ENCODE results near the gene MINDY4. TPM values are rescaled to one million over a fixed set of nuclear protein-coding genes. Genes with fewer than 3 reads are reported as not detected.

The MINDY4 gene
- total and polyA plus RNA-seq, 2 of the 4 experiments (the other 2 are of a cell fraction), result 1.8 to 3.6 TPM

DNA sequence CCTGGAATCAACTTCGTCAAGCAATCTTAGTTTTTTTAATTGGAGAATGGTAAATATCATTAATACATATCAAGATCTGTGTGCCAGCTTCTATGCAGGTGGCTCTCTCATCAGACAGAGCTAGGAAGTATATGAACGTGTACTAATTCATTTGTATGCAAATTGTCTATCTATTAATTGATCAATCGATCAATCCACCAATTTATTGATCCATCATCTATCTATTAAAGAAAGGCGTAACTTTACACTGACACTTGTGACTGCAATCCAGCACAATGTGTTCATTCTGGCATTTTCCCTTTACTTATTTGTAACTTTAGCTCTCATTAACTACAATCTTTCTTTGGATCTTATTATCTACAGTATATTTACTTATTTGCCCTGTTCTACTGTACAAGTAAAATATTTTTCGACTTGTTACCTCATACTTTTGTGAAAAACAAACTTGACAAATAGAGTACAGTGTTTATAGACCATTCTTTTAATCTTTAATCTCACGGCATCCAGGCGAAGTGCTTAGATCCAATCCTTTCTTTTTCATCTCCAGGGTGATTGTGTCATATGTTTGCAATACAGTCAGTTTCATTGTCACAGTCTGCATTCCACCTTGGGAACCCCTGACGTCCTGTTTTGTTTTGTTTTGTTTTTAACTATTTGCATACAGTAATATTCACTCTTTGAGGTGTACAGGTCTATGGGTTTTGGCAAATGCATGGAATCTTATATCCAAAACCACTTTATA, 170.5 kb downstream of the MINDY4 start:
- Histone ChIP-seq H3K9me3 (ENCODE audit: control insufficient read depth, insufficient read depth, low read length) (no peaks in the 10 kb centered on the region), H4K5ac (ENCODE audit: low read depth, low read length) (no peak overlapping the region), H3K4me2 (ENCODE audit: low read depth, low read length) (no peak overlapping the region), H4K20me1 (ENCODE audit: insufficient read depth, low read length) (no peaks in the 10 kb centered on the region), H3K23ac (ENCODE audit: low read depth, low read length) (no peak overlapping the region), H3K27ac (ENCODE audit: insufficient read depth, low read length) (no peak overlapping the region), H2AFZ (replicated peaks; ENCODE audit: low read length, poor library complexity) (no peak overlapping the region), H2BK20ac (ENCODE audit: low read depth, low read length) (no peak overlapping the region), H4K8ac (ENCODE audit: low read depth in 2 of 2, low read length in 2 of 2) (no peak overlapping the region), H4K91ac (ENCODE audit: insufficient read depth, low read depth, low read length) (no peak overlapping the region), H2BK15ac (ENCODE audit: low read depth, low read length) (no peak overlapping the region), H3K18ac (ENCODE audit: low read depth, low read length) (no peak overlapping the region), H3K79me1 (ENCODE audit: low read depth in 1 of 2, low read length in 2 of 2) (no peaks in the 10 kb centered on the region), H3K4me1 (ENCODE audit: control insufficient read depth, insufficient read depth, low read length) (no peaks in the 10 kb centered on the region), H3K4ac (ENCODE audit: low read depth, low read length) (no peak overlapping the region), H3K27me3 (ENCODE audit: control insufficient read depth, insufficient read depth, low read length) (peaks cover 17% of the 10 kb centered on the region), H3K4me3 (ENCODE audit: insufficient read depth, low read depth, low read length) (no peak overlapping the region), H2BK5ac (ENCODE audit: low read depth, low read length, poor library complexity, severe bottlenecking) (no peak overlapping the region), H3K56ac (ENCODE audit: extremely low read depth, insufficient read depth, low read length) (no peak overlapping the region), H2AK9ac (replicated peaks; ENCODE audit: low read depth, low read length, poor library complexity) (no peak overlapping the region), H3K36me3 (ENCODE audit: control insufficient read depth, insufficient read depth, low read length) (no peaks in the 10 kb centered on the region), H2BK120ac (ENCODE audit: low read depth, low read length) (no peak overlapping the region), H2AK5ac (ENCODE audit: low read depth, low read length) (no peak overlapping the region), H3K14ac (replicated peaks; ENCODE audit: low read depth, low read length) (no peak overlapping the region), H3K9me1 (ENCODE audit: insufficient read depth, low read length) (no peaks in the 10 kb centered on the region), H3K9ac (ENCODE audit: low read depth, low read length) (no peak overlapping the region)
- ATAC-seq (ENCODE audit: low read depth), result no peak
- WGBS, 2 experiments (ENCODE audit: extremely low coverage in 2 of 2, insufficient read length in 1 of 2), result 0% methylated on average over 1 of the region's 8 CpGs; no CpG with 5 or more reads in 1 of the 2 experiments
- in situ Hi-C loops (cut with MboI; ENCODE audit: low sequenced_read_pairs) (no loop called here), intact Hi-C loops (cut with micrococcal nuclease) (no loop called here), dilution Hi-C loops (cut with HindIII; ENCODE audit: low sequenced_read_pairs, unreplicated experiment) (no loop called here)
- ChIA-PET CTCF (no interaction called here), POLR2A (ENCODE audit: unreplicated experiment) (no interaction called here)
- BruUV-seq (replicated peaks), result no TSS peak
- TF ChIP-seq, protein P1, sequence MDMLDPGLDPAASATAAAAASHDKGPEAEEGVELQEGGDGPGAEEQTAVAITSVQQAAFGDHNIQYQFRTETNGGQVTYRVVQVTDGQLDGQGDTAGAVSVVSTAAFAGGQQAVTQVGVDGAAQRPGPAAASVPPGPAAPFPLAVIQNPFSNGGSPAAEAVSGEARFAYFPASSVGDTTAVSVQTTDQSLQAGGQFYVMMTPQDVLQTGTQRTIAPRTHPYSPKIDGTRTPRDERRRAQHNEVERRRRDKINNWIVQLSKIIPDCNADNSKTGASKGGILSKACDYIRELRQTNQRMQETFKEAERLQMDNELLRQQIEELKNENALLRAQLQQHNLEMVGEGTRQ (IDR thresholded peaks at IDR 0.05; ENCODE audit: low read depth, low read length), result no peak
- TF ChIP-seq CEBPB (IDR thresholded peaks at IDR 0.05; ENCODE audit: low read depth, low read length), result no peak
- no peak for TF ChIP-seq BHLHE40 (IDR thresholded peaks at IDR 0.05; ENCODE audit: low read depth, low read length)
- TF ChIP-seq MXI1 (IDR thresholded peaks at IDR 0.05; ENCODE audit: borderline replicate concordance, low read depth, low read length), result no peak
- TF ChIP-seq MAZ (IDR thresholded peaks at IDR 0.05; ENCODE audit: borderline replicate concordance, low read depth, low read length), result no peak
- TF ChIP-seq MAFK (IDR thresholded peaks at IDR 0.05; ENCODE audit: low read depth, low read length), result no peak
- TF ChIP-seq POLR2A (IDR thresholded peaks at IDR 0.05; ENCODE audit: low read depth, low read length), result no peak
- TF ChIP-seq RFX5 (IDR thresholded peaks at IDR 0.05; ENCODE audit: low read depth, low read length), result no peak
- TF ChIP-seq NFE2L2 (IDR thresholded peaks at IDR 0.05; ENCODE audit: low read depth, low read length), result no peak
- no peak for TF ChIP-seq SMC3 (IDR thresholded peaks at IDR 0.05; ENCODE audit: low read depth, low read length)
- TF ChIP-seq FOS (IDR thresholded peaks at IDR 0.05; ENCODE audit: low read depth, low read length), result no peak
- no peak for DNase-seq

Data from IMR-90 (cell line).